DMS114 treated with DMSO at 0.1 percent for 48 hours (cell line): ENCODE data around the gene ATP6V0D1.
"Not testable (repeated sequence)": the region's sequence is repeated elsewhere in the genome, so short reads cannot be mapped to it uniquely, and the experiment has no call there.

Experiments used
- DNase-seq: peaks from one replicate; lab custom pipeline; 2025; ENCODE audit not compliant: unreplicated experiment; lab: John Stamatoyannopoulos, UW

ATP6V0D1 gene

GRCh38 chr16:67504031-67505021 lies 23.4 kb upstream of the ATP6V0D1 start:
- DNase-seq, result no peak

- no peak for DNase-seq
These were observed 18.1 kb upstream of the ATP6V0D1 start for GRCh38 chr16:67499106-67499505.

GRCh38 chr16:67490335-67491096 lies 9.6 kb upstream of the ATP6V0D1 start:
- DNase-seq, result no peak

GRCh38 chr16:67489401-67490083 lies 8.6 kb upstream of the ATP6V0D1 start:
- no peak for DNase-seq

GRCh38 chr16:67487561-67487960 lies 6.6 kb upstream of the ATP6V0D1 start:
- not testable (repeated sequence) for DNase-seq

GRCh38 chr16:67486805-67487204 lies 5.8 kb upstream of the ATP6V0D1 start:
- no peak for DNase-seq

GRCh38 chr16:67483731-67484525 lies 3.0 kb upstream of the ATP6V0D1 start:
- DNase-seq, result no peak

- no peak for DNase-seq
These were observed 2.2 kb upstream of the ATP6V0D1 start, which contains the start of gene AGRP for GRCh38 chr16:67483150-67483549. Gene AGRP, minus strand, starts transcription at chr16:67483547. Its CDS starts 149 bp downstream, at chr16:67483398.

GRCh38 chr16:67482233-67482924 lies 1.4 kb upstream of the ATP6V0D1 start:
- DNase-seq, result no peak

- no peak for DNase-seq
These were observed 740 bp upstream of the ATP6V0D1 start for GRCh38 chr16:67481561-67482232.

- no peak for DNase-seq
These were observed 2.9 kb downstream of the ATP6V0D1 start for GRCh38 chr16:67477960-67478554.

GRCh38 chr16:67474551-67475455 lies 6.2 kb downstream of the ATP6V0D1 start:
- no peak for DNase-seq

GRCh38 chr16:67471758-67472384 lies 9.1 kb downstream of the ATP6V0D1 start:
- DNase-seq, result no peak

- no peak for DNase-seq
These were observed 10.6 kb downstream of the ATP6V0D1 start for GRCh38 chr16:67470359-67470758.

GRCh38 chr16:67468731-67469130 lies 12.2 kb downstream of the ATP6V0D1 start:
- DNase-seq, result no peak

GRCh38 chr16:67466581-67466980 lies 14.4 kb downstream of the ATP6V0D1 start:
- DNase-seq, result no peak

GRCh38 chr16:67464565-67464964 lies 16.4 kb downstream of the ATP6V0D1 start:
- no peak for DNase-seq
